ENCODE measurements around the gene SLC1A4.

Gene SLC1A4

DNA sequence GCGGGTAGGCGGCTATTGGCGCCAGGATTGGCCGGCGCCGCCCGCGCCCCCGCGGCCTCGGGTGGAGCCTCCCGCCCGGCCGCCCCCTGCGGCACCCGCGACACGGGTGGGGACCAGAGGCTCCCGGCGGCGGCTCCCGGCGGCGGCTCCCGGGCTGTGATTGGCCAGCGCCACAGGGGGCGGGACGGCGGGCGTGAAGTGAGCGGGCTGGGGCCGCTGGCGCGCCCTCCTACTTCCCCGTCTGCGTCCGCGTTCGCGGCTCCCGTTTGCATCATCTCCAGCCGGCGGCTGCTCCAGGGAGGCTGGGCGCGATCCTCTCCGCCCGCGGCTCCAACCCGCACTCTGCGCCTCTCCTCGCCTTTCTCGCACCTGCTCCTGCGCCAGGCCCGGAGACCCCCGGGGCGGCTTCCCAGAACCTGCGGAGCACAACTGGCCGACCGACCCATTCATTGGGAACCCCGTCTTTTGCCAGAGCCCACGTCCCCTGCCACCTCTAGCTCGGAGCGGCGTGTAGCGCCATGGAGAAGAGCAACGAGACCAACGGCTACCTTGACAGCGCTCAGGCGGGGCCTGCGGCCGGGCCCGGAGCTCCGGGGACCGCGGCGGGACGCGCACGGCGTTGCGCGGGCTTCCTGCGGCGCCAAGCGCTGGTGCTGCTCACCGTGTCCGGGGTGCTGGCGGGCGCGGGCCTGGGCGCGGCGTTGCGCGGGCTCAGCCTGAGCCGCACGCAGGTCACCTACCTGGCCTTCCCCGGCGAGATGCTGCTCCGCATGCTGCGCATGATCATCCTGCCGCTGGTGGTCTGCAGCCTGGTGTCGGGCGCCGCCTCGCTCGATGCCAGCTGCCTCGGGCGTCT, at the start of gene SLC1A4:
Gene SLC1A4, plus strand, starts transcription at position 274 of the 856 bp plus-strand sequence. Its CDS starts 245 bp downstream, at position 519.
- CTCF ChIA-PET: interaction anchor here (0.9 kb wide), 1 partner anchor 10 kb away, joined by 3 read pairs; no protein-coding TSS in a partner anchor
- TF ChIP-seq KLF16 (tag by site-specific recombination; IDR thresholded peaks at IDR 0.05) (peak; percentile 85), MZF1 (tag by site-specific recombination; IDR thresholded peaks at IDR 0.05; ENCODE audit: borderline replicate concordance) (no peak), ZXDB (tag by site-specific recombination; IDR thresholded peaks at IDR 0.05) (0 out of 2 replicates have a peak, but pooled peaks have one; percentile 26), ZBTB20 (tag by site-specific recombination; IDR thresholded peaks at IDR 0.05) (peak; percentile 6; the same call in 1 of the 2 replicates), KLF10 (tag by site-specific recombination; IDR thresholded peaks at IDR 0.05) (peak; percentile 82; the same call in 1 of the 2 replicates), OSR2 (tag by site-specific recombination; IDR thresholded peaks at IDR 0.05) (peak; percentile 47), GFI1B (tag by site-specific recombination; IDR thresholded peaks at IDR 0.05) (no peak), ZNF600 (tag by site-specific recombination; IDR thresholded peaks at IDR 0.05) (0 out of 2 replicates have a peak, but pooled peaks have one; percentile 10), KLF9 (tag by site-specific recombination; IDR thresholded peaks at IDR 0.05; ENCODE audit: low read depth) (peak; percentile 31; the same call in 1 of the 2 replicates), ZNF335 (tag by site-specific recombination; conservative IDR thresholded peaks at IDR 0.05) (peak; percentile 53), ZBTB17 (tag by site-specific recombination; IDR thresholded peaks at IDR 0.05) (peak; percentile 88; the same call in 1 of the 2 replicates), ZBTB1 (tag by site-specific recombination; IDR thresholded peaks at IDR 0.05) (peak; percentile 28; the same call in 1 of the 2 replicates), SP3 (tag by site-specific recombination; IDR thresholded peaks at IDR 0.05) (0 out of 2 replicates have a peak, but pooled peaks have one; percentile 4), WT1 (tag by site-specific recombination; IDR thresholded peaks at IDR 0.05) (0 out of 2 replicates have a peak, but pooled peaks have one; percentile 6), ZNF791 (tag by site-specific recombination; IDR thresholded peaks at IDR 0.05) (0 out of 2 replicates have a peak, but pooled peaks have one; percentile 41), KLF8 (tag by site-specific recombination; IDR thresholded peaks at IDR 0.05) (peak; percentile 22; the same call in 1 of the 2 replicates)
- TF ChIP-seq, protein P1, sequence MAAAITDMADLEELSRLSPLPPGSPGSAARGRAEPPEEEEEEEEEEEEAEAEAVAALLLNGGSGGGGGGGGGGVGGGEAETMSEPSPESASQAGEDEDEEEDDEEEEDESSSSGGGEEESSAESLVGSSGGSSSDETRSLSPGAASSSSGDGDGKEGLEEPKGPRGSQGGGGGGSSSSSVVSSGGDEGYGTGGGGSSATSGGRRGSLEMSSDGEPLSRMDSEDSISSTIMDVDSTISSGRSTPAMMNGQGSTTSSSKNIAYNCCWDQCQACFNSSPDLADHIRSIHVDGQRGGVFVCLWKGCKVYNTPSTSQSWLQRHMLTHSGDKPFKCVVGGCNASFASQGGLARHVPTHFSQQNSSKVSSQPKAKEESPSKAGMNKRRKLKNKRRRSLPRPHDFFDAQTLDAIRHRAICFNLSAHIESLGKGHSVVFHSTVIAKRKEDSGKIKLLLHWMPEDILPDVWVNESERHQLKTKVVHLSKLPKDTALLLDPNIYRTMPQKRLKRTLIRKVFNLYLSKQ (tag by site-specific recombination; IDR thresholded peaks at IDR 0.05; ENCODE audit: borderline replicate concordance): no peak
- TF ChIP-seq, protein P2, sequence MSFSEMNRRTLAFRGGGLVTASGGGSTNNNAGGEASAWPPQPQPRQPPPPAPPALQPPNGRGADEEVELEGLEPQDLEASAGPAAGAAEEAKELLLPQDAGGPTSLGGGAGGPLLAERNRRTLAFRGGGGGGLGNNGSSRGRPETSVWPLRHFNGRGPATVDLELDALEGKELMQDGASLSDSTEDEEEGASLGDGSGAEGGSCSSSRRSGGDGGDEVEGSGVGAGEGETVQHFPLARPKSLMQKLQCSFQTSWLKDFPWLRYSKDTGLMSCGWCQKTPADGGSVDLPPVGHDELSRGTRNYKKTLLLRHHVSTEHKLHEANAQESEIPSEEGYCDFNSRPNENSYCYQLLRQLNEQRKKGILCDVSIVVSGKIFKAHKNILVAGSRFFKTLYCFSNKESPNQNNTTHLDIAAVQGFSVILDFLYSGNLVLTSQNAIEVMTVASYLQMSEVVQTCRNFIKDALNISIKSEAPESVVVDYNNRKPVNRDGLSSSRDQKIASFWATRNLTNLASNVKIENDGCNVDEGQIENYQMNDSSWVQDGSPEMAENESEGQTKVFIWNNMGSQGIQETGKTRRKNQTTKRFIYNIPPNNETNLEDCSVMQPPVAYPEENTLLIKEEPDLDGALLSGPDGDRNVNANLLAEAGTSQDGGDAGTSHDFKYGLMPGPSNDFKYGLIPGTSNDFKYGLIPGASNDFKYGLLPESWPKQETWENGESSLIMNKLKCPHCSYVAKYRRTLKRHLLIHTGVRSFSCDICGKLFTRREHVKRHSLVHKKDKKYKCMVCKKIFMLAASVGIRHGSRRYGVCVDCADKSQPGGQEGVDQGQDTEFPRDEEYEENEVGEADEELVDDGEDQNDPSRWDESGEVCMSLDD (tag by site-specific recombination; IDR thresholded peaks at IDR 0.05): 0 out of 2 replicates have a peak, but pooled peaks have one; percentile 25
- TF ChIP-seq, protein P3, sequence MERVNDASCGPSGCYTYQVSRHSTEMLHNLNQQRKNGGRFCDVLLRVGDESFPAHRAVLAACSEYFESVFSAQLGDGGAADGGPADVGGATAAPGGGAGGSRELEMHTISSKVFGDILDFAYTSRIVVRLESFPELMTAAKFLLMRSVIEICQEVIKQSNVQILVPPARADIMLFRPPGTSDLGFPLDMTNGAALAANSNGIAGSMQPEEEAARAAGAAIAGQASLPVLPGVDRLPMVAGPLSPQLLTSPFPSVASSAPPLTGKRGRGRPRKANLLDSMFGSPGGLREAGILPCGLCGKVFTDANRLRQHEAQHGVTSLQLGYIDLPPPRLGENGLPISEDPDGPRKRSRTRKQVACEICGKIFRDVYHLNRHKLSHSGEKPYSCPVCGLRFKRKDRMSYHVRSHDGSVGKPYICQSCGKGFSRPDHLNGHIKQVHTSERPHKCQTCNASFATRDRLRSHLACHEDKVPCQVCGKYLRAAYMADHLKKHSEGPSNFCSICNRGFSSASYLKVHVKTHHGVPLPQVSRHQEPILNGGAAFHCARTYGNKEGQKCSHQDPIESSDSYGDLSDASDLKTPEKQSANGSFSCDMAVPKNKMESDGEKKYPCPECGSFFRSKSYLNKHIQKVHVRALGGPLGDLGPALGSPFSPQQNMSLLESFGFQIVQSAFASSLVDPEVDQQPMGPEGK (tag by site-specific recombination; IDR thresholded peaks at IDR 0.05): peak; percentile 46; the same call in 1 of the 2 replicates
- TF ChIP-seq, protein P4, sequence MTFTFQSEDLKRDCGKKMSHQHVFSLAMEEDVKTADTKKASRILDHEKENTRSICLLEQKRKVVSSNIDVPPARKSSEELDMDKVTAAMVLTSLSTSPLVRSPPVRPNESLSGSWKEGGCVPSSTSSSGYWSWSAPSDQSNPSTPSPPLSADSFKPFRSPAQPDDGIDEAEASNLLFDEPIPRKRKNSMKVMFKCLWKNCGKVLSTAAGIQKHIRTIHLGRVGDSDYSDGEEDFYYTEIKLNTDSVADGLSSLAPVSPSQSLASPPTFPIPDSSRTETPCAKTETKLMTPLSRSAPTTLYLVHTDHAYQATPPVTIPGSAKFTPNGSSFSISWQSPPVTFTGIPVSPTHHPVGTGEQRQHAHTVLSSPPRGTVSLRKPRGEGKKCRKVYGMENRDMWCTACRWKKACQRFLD (tag by site-specific recombination; IDR thresholded peaks at IDR 0.05): no peak
- TF ChIP-seq, protein P5, sequence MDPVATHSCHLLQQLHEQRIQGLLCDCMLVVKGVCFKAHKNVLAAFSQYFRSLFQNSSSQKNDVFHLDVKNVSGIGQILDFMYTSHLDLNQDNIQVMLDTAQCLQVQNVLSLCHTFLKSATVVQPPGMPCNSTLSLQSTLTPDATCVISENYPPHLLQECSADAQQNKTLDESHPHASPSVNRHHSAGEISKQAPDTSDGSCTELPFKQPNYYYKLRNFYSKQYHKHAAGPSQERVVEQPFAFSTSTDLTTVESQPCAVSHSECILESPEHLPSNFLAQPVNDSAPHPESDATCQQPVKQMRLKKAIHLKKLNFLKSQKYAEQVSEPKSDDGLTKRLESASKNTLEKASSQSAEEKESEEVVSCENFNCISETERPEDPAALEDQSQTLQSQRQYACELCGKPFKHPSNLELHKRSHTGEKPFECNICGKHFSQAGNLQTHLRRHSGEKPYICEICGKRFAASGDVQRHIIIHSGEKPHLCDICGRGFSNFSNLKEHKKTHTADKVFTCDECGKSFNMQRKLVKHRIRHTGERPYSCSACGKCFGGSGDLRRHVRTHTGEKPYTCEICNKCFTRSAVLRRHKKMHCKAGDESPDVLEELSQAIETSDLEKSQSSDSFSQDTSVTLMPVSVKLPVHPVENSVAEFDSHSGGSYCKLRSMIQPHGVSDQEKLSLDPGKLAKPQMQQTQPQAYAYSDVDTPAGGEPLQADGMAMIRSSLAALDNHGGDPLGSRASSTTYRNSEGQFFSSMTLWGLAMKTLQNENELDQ (tag by site-specific recombination; IDR thresholded peaks at IDR 0.05; ENCODE audit: low read depth): no peak
- TF ChIP-seq, protein P6, sequence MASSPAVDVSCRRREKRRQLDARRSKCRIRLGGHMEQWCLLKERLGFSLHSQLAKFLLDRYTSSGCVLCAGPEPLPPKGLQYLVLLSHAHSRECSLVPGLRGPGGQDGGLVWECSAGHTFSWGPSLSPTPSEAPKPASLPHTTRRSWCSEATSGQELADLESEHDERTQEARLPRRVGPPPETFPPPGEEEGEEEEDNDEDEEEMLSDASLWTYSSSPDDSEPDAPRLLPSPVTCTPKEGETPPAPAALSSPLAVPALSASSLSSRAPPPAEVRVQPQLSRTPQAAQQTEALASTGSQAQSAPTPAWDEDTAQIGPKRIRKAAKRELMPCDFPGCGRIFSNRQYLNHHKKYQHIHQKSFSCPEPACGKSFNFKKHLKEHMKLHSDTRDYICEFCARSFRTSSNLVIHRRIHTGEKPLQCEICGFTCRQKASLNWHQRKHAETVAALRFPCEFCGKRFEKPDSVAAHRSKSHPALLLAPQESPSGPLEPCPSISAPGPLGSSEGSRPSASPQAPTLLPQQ (tag by site-specific recombination; IDR thresholded peaks at IDR 0.05): peak; percentile 30; the same call in 1 of the 2 replicates
- TF ChIP-seq, protein P7, sequence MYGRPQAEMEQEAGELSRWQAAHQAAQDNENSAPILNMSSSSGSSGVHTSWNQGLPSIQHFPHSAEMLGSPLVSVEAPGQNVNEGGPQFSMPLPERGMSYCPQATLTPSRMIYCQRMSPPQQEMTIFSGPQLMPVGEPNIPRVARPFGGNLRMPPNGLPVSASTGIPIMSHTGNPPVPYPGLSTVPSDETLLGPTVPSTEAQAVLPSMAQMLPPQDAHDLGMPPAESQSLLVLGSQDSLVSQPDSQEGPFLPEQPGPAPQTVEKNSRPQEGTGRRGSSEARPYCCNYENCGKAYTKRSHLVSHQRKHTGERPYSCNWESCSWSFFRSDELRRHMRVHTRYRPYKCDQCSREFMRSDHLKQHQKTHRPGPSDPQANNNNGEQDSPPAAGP (tag by site-specific recombination; IDR thresholded peaks at IDR 0.05): peak; percentile 35; the same call in 1 of the 2 replicates

More for the DNA sequence above, at the start of gene SLC1A4:
- Histone ChIP-seq H3K27ac (ENCODE audit: extremely low read depth, low read depth, low read length) (peak within 1 kb of the TSS; percentile 90), H3K4me1 (ENCODE audit: control insufficient read depth, insufficient read depth, low read length) (peaks cover 3% of the 10 kb centered on the region; the same call in 1 of the 2 replicates), H3K4me3 (ENCODE audit: low read depth, low read length) (peak within 1 kb of the TSS; percentile 67), H3K36me3 (ENCODE audit: control insufficient read depth in 2 of 2, insufficient read depth in 1 of 2, low read length in 2 of 2) (no peaks in the 10 kb centered on the region), H3K9me3 (ENCODE audit: control insufficient read depth, insufficient read depth, low read depth, low read length) (no peaks in the 10 kb centered on the region)
- POLR2A ChIA-PET: interaction anchor here (0.6 to 1.7 kb wide), 6 partner anchors 9 to 455 kb away, joined by 3 to 13 read pairs (median 4); no protein-coding TSS in a partner anchor

Measured in HEK293 (cell line).